ENCODE results near the gene ERLIN1.

ERLIN1 gene

DNA sequence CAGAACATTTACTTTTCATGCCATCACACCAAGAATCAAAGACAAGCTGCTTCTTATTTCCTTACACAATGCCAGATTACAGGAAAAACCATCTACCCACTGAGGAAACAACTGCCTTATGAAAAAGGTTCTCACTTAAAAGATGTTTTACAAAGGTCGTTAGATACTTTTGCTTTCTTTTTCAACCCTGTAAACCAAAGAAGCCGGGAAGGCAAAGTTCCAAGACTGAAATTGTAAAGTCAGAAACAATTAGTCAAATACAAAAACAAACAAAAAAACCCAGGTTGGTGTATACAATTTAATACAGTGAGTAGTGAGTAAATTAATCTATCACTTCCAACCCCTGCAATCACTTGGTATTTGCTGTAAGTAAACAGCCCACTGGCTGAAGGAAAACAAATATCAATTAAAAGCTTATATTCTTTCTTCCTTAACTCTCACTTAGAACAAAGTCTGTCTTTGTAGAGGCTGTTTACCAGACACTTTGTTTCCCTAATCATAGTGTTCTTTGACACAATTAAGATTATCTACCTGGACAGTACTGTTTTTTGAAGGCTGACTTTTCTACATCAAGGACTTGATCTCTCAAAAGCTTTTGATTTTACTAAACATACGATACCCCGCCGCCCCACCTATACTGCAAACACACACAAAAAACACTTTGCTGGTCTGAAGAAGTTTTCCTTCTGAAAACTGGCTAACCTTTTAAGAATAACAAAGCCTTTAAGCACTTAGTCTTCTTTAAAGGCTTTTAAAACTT lies 18.1 kb downstream of the ERLIN1 start:
- no peak for DNase-seq

DNA sequence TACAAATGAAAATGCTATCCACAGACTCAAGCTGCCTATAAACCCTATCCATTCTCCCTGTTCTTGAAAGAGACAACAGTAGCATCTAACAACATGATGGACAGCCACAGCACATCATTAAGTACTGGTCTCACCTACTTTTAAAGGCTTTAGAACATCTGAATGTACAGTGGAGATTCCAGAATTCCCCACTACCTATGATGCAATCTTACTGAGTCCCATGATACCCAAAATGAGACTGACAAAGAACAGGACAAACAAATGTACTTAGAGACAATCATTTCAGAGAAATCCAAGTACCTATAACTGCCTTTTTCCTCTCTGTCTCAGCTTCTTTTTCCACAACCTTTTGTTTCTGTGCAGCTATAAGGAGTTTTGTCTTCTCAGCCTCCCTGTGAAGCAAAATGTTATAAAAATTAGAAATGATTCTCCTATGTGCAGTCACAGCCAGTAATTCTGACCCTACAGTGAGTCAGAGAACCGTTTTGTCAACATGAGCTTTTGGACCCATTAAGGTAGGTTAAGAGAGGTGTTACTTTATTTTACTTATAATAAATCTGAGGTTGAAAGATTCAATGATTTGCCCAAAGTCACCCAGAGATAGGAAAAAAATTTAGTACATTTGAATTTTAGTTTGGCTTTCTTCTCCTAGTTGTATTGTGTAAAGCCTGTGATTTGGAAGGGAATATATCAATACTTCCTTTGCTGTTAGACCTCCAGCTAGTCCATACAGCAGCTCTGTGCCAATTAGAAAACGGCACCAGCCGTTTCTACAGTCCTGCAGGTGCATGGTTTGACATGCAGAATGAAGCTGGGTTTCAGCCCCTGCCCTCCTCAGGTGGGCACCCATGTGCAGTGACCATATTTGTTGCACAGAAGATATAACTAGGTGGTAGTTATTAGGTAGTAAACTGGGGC lies 21.9 kb downstream of the ERLIN1 start:
- no peak for DNase-seq

DNA sequence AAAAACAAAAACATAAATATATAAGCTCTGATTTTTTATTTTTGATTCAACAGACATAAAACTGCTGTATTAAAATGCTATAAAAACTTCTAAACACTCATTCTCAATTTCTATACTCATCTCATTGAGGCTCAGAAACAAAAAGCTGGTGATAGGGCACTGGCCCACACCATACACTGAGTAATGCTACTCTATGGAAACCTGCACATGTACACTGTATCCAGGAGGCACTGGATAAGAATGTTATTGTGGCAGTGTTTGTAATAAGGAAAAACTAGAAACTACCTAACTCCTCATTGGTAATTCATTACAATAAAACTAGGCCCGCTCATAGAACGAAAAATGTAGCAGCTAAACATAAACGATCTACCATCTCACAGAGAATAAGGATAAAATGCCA lies 23.1 kb downstream of the ERLIN1 start:
- DNase-seq = no peak

DNA sequence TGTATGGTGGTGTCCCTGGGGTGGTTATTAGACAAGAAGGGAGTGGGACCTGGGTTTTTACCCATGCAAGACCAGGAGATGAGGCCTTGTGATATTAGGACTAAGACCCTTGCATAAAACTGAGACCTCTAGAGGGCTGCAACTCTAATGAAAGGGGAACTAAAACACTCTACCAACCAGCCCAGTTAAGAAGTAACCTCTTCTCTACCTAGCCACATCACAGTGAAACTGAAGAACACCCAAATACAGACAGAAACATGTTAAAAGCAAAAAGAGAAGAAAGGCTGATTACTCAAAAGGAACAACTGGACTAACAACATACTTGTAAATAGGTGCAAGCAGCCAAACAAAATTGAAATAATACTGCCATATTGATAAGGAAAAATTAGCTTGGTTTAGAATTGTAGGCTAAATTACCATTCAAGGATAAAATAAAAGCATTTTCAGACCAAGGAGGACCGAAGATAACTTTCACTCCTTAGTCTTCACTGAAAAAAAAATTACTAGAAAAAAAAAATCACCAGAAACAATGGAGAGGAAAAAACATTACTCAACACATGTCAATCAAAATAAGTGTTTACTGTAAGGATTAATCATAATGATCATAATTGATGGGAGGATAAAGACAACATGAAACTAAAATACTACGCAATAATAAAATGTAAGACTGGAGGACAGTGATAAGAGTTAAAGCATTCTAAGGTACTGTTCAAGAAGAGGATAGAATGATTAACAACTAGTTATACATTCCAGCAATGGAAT lies 27.6 kb downstream of the ERLIN1 start:
- DNase-seq = no peak

DNA sequence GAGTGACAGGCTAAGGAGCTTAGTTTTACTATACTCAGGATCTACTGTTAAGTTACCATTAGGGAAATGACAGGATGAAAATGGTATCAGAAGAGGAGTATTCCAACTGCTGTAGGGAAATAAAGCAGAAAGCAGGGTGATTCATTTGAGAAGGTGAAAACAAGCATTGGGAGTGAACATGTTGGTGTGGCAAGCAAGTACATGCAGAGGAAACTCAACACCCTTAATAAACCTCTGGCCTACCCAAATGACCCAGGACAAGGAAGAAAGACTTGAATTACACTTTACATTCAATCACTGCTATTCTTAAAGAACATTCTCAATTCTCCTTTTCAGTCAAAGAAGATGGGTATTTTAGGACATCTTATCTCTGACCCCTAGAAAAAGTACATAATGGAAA lies 28.7 kb downstream of the ERLIN1 start:
- DNase-seq = no peak

DNA sequence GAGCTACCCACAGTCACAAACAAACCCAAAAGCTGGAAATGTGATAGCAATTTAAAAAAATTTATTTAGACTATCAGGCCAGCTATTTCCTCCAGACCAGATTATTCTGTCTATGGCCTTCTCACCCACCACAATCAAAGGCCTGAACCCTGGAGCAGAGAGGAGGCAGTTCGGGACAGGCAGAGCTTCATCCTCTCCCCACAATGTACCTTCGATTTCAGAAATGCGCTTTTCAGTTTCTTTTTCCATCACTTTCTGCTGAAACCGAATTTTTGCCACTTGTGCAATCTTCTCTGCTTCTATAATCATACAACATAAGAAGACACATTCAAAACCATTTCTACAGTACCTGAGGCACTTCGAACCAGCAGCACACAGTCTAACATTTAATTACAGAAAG lies 29.9 kb downstream of the ERLIN1 start:
- DNase-seq = no peak

DNA sequence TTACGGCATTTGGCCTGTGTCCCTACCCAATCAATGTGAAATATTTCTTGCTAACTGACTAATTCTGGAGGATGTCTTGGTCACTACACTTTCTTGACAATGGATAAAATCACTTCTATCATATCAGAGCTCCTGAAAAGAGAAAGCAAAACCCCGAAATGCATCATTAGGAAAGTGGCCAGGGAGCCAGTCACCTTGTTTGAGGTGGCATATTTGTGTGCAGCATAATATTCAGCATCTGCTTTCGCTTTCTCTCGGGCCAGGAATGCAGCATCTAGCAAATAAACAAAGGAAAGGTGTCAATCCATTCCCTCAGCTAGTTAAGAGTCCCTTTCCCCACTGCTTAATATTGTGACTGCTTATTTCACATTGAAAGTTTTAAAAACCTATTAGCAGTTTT lies 31.2 kb downstream of the ERLIN1 start:
- no peak for DNase-seq

DNA sequence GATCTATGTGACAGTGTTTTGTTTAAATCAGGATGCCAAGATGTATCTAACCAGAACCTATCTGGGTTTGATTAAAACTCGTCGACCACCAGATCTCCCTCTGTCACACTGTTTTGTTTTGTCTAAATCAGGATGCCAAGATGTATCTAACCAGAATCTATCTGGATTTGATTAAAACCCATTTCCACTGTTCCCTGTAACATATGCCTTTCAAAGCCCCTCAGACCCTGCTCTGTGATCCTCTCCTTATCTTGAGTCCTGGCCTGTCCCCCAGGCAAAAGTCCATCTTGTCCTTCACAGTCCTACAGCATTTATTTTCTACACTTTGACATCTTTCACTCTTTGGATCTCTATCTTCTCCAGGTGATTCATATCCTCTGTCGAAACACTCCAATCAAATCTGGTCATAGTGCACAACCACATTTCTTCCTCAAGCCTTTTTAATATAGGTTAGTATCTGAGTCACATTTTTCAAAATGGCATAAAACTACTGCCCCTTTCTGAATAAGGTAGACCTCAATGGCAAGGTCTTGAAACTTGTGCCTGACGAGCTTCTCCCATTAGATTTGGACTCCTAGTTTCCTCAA lies 32.5 kb downstream of the ERLIN1 start:
- DNase-seq = no peak

DNA sequence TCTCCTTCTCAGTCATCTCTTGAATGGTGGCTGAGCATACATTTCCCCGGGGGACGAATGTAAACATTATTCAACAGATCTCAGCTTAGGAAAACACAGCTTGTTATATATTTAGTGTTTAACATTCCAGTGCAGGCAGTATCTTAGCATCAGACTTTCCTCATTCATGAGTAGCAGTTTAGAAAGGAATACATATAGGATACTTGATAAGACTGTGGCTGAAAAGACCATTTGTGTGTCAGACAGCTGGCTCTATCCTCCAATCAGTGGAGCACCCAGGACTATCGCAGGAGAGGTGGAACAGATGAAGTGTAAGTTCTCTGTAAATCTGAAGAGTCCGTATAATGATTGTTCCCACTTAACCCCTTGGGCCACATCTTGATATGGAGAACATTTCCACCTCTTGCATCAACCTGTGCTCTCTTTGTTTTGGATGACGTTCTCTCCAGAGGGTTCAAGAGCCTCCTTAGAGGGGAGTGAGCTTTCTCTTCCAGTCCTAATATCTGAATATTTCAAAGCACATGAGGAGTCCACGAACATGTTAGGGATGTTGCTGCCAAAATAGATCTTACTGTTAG lies 34.0 kb downstream of the ERLIN1 start:
- no peak for DNase-seq

DNA sequence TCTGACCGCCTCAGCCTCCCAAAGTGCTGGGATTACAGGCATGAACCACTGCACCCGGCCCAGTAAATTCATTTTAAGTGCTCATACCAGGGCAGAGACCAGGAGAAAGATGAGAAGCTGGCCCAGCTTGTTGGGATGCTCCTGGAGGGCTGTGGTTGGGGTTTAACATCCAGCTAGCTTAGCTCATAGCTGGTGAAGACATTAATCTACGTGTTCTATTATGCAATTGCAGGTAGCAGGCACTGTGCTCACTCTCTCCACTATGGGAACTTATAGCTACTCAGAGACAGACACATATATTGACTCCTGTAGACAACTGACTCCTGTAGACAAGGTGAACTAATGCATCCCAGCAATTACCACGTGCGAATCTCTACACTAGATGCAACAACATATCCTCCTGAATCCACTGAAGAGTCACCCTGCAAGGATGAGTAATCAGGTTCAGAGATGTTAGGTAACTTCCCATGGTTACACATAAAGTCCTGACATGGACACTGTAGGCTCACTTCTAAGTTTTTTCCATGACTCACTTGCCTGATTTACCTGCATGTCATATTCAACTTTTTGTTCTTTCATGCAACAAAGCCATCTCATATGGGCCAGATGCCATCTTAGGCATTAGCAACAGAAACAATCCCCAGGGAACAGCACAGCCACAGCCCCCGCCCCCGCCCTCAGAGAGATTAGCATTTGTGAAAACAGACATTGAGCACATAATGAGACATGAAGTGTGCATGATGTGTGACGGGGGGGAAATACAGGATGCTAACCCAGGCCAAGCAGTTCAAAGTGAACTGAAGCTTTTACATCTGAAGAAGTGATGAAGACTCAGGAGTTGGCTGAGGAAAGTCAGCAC lies 37.2 kb downstream of the ERLIN1 start:
- DNase-seq = no peak

DNA sequence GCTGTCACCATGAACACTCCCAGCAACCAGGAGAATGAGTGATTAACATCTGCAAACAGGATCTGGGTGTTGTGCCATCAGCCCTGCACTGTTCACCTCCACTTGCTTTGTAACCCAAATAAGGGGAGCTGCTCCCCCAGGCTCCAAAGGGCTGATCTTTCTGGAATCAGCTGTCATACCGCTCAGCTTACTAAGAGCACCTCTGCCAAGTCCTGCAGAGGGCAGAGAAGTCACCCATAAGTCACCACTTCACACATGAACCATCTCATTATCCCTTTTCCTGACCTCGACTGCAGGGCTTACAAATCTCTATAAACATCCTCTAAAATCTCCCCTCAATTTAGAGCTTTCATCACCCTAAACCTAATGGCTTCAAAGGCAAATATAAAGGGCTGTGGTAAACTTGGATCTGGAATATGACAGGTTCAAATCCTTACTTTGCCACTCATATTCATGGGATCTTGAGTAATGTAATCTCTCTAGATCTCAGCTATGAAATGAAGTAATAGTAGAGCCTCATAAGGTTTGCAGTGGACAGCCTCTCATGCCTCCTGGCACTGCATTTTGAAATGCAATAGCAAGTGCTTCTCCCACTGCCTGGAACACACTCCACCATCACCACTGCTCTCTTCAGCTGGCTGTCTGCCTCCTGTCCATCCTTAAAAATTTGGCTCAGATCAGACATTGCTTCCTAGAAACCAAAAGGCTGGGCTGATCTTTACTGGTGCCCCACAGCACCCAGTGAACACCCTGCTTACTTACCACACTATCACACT lies 38.8 kb downstream of the ERLIN1 start:
- no peak for DNase-seq

DNA sequence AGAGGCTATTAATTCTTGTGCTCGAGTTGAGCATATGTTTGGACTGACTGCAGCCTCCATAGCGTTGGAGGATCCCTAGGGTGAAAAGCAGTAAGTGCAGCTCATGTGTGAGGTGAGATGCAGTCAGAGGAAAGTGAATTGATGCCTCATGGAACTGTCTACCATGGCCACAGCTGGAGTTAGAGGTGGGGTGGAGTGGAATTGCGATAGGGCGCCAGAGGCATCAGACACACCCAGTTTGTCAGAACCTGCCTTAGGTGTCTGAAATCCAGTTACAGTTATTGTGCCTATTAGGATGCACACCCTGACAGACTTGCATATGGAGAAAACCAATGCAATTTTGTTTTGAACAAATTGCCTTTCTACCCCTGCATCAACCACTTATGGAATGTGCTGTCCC lies 39.4 kb downstream of the ERLIN1 start:
- DNase-seq = no peak

DNA sequence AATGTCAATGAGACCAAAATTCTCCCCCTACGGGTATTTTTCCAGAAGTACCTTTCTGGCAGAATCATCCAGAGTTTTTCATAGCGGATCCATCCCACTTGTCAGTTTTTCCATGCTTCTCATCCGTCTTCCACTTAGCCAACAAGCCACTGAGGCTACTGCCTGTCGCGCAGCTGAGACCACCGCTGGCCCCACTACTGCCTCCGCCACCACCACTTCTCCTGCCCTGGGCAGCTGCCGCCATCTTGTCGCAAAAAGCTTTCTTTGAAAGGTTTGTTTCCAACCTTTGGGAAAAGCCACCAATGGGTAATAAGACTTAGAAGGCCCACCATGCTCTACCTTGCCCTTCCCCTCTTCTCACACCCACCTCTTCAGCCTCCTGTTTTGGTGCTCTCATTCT lies 42.1 kb downstream of the ERLIN1 start:
- no peak for DNase-seq

DNA sequence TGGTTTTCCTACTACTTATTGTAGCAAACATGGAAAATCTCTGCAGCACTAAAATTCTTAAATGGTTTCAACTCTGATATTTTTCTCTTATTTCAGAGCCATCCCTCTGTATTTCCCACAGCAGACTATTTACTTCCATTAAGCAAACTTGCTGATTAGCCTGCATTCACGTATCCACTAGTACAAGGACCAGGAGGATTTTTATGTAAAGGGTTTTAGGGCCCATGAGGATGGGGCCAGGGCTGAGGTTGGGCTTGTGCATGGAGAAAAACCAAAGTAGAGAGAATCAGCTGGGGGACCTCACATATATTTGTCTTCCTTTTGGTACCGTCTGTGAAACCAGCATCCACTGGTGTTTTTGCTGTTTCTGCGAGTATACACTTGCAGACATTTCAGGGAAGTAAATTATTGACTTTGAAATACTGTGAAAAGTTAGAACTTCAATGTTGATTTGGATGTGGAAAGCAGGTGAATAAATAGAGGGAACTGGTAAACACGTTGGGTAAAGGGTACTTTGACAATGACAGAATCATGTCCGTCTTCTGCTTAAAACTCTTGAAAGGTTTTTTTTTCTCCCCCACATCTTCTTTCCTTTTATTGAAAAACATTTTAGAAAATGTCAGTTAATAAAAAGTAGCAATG lies 44.3 kb downstream of the ERLIN1 start:
- no peak for DNase-seq

DNA sequence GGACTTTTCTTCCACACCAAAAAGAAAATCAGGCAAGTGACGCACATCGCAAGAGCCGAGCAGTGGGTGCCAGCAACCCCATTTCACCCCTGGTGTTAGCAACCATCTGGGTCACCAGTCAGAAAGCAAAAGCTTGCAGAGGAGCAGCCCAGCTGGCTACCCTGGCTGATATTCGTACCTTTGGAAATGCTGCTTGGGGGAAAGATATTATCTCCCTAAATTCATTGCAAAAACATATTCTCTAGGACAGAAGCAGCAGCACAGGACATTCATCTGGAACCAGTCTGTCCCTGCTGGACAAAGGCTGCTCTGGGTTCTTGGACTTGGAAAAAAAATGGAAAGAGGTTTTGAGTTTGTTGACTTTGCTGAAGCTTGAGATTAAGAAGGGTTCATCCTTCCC lies 45.8 kb downstream of the ERLIN1 start:
- no peak for DNase-seq

DNA sequence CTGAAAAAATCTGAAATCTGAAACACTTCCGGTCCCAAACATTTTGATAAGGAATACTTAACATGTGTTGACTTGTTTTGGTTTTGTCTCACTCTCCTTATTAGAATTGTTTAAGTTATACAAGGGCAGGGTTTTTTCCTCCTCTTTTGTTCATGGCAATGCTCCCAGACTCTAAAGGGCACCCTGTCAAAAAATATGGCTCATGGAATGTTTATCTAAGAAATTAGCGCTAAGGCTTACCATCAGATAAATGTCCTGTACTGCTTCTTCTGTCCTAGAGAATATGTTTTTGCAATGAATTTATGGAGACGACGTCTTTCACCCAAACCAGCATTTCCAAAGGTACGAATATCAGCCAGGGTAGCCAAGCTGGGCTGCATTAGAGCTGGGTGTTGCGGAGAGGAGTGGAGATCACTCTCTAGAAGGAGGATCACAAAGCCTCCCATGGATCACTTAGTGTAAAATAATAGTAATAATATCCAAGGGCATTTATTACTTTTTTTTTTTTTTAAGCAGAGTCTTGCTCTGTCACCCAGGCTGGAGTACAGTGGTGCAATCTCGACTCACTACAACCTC lies 46.8 kb downstream of the ERLIN1 start:
- no peak for DNase-seq

DNA sequence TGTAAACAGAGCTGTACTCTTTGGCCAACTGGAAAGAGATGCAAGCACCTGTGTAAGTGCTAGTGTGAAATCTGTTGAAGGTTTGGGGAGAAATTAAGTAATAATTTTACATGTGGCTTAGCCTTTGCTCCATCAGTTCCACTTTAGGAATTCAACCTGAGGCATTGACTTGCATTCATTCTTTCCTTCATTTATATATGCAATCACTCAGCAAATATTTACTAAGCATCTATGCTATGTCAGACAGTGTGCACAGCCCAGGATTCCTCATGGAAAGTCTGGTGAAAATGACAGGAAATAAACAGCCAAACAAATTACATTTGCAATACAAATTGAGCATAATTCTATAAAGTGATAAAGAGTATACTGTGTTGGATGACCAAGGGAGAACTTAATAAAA lies 50.3 kb downstream of the ERLIN1 start:
- no peak for DNase-seq

DNA sequence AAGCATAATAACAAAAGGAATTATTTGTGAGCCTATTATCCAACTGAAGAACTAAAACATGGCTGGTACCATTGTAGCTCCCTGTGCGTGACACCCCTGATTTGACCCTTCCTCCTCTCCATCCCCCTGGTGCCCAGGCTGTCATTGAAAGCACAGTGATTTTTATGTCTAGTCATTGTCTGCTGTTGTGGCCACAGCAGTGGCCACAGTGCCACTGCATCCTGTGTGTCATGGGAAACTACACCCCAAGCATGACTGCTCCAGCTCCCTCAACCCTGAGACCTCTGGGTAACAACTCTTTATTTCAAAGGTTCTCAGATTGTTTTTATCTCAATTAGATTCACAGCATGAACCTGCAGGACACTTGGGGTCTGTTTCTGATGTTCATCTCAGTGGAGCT lies 52.0 kb downstream of the ERLIN1 start:
- DNase-seq = no peak

DNA sequence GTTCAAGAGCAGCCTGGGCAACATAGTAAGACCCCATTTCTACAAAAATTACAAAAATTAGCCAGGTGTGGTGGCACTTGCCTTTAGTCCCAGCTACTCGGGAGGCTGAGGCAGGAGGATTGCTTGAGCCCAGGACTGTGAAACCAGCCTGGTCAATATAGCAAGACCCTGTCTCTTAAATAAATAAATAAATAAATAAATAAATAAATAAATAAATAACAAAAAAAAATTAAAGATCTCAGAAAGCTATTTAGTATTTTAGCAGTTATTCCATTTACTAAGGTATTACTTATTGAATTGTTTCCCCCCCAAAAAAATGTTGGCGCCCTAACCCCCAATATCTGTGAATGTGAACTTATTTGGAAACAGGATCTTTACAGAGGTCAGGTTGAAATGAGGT lies 53.4 kb downstream of the ERLIN1 start:
- no peak for DNase-seq

DNA sequence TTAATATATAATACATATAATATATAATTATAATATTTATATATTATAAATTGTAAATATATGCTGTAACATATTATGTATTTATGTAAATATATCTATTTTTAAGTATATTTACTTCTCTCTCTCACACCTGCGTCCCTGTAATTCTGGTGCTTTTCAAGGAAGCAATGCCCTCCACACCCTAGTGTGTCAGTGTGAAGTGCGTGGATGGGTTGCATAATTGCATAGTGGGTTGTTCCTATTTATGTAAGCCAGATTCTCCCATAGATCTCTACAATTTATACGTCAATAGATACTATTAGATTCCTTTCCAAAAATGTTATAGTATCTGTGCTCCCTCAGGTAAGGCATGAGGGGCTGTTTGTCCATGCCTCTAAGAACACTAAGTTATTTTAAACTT lies 54.3 kb downstream of the ERLIN1 start:
- no peak for DNase-seq
